RWPE2 (cell line): ENCODE data around the gene COL4A1.
A peak's percentile ranks its signal among the peaks of the same experiment; 100 is the strongest.

ENCODE experiments used
- ATAC-seq: fragments of 200-7000 bp; cut with Tn5 transposase; 3 replicates; pipeline ENCODE4 v1.9.1; 2021; ENCODE audit warnings: low read depth
- DNase-seq: peaks from one replicate; pipeline ENCODE4 v3.0.0-alpha.2; 2020; ENCODE audit warnings: low spot score
- H3K27ac ChIP-seq: fragments of 450-650 bp; 2 replicates; pipeline ENCODE4 v1.5.1; 2017; ENCODE audit warnings: mild to moderate bottlenecking; ENCODE audit not compliant: poor library complexity, severe bottlenecking
- H3K27me3 ChIP-seq: fragments of 250-450 bp; sonication (Bioruptor Pico); 2 replicates; pipeline ENCODE4 v1.5.1; 2021; ENCODE audit warnings: mild to moderate bottlenecking, moderate library complexity; ENCODE audit not compliant: insufficient read depth, poor library complexity, severe bottlenecking
- H3K36me3 ChIP-seq: fragments of 250-450 bp; sonication (Bioruptor Pico); 2 replicates; pipeline ENCODE4 v1.5.1; 2020; ENCODE audit warnings: low read depth, mild to moderate bottlenecking, moderate library complexity
- H3K4me1 ChIP-seq: fragments of 250-450 bp; sonication (Bioruptor Pico); 2 replicates; pipeline ENCODE4 v1.5.1; 2021; ENCODE audit warnings: mild to moderate bottlenecking, moderate library complexity; ENCODE audit not compliant: insufficient read depth, poor library complexity, severe bottlenecking
- H3K4me3 ChIP-seq: fragments of 250-450 bp; sonication (Bioruptor Pico); 2 replicates; pipeline ENCODE4 v1.5.1; 2021; ENCODE audit warnings: mild to moderate bottlenecking, moderate library complexity; ENCODE audit not compliant: severe bottlenecking
- H3K9me3 ChIP-seq: fragments of 250-450 bp; sonication (Bioruptor Pico); 2 replicates; pipeline ENCODE4 v1.5.1; 2021; ENCODE audit warnings: mild to moderate bottlenecking, moderate library complexity; ENCODE audit not compliant: severe bottlenecking
- CTCF ChIP-seq: fragments of 450-650 bp; IDR thresholded peaks from one replicate; pipeline ENCODE4 v1.5.1; 2017; ENCODE audit warnings: mild to moderate bottlenecking, moderate library complexity; ENCODE audit not compliant: poor library complexity, severe bottlenecking

The COL4A1 gene

GRCh38 chr13:110306960-110307766 is at the start of gene COL4A1, which contains the start of gene COL4A2:
Gene COL4A1, minus strand, starts transcription at chr13:110307157. Its CDS starts 130 bp downstream, at chr13:110307027.
Gene COL4A2, plus strand, starts transcription at chr13:110307284. Its CDS starts 620 bp downstream, at chr13:110307904.
- Histone ChIP-seq H3K4me3 (peak within 1 kb of the TSS; percentile 69), H3K36me3 (peaks cover 41% of the 10 kb centered on the region)

GRCh38 chr13:110356362-110356761 is 49.4 kb upstream of the COL4A1 start:
- no peak for TF ChIP-seq CTCF
- H3K4me1 ChIP-seq = peaks cover 5% of the 10 kb centered on the region
- H3K9me3 ChIP-seq = no peaks in the 10 kb centered on the region
- H3K36me3 ChIP-seq = peaks cover 43% of the 10 kb centered on the region
- H3K27ac ChIP-seq = no peak overlapping the region
- no peak for DNase-seq
- H3K4me3 ChIP-seq = no peak overlapping the region
- no peak for ATAC-seq
- no peaks in the 10 kb centered on the region for H3K27me3 ChIP-seq

More at GRCh38 chr13:110306960-110307766, at the start of gene COL4A1, which contains the start of gene COL4A2:
- no peak for DNase-seq
- Histone ChIP-seq H3K27me3 (no peaks in the 10 kb centered on the region), H3K4me1 (peaks cover 28% of the 10 kb centered on the region), H3K27ac (peak within 1 kb of the TSS; percentile 99), H3K9me3 (no peaks in the 10 kb centered on the region)
- no peak for TF ChIP-seq CTCF
- ATAC-seq = peak; percentile 67

- Histone ChIP-seq H3K36me3 (peaks cover 31% of the 10 kb centered on the region), H3K27me3 (no peaks in the 10 kb centered on the region), H3K27ac (peak overlapping the region; percentile 99), H3K4me1 (peaks cover 5% of the 10 kb centered on the region), H3K4me3 (no peak overlapping the region), H3K9me3 (no peaks in the 10 kb centered on the region)
- DNase-seq = no peak
- TF ChIP-seq CTCF = no peak
- no peak for ATAC-seq
Measured at GRCh38 chr13:110354715-110355473, 47.9 kb upstream of the COL4A1 start.

GRCh38 chr13:110354123-110354627 is 47.2 kb upstream of the COL4A1 start:
- no peak for DNase-seq
- Histone ChIP-seq H3K9me3 (no peaks in the 10 kb centered on the region), H3K36me3 (peaks cover 24% of the 10 kb centered on the region), H3K4me1 (peaks cover 5% of the 10 kb centered on the region), H3K27ac (peak overlapping the region; percentile 99), H3K4me3 (no peak overlapping the region), H3K27me3 (no peaks in the 10 kb centered on the region)
- TF ChIP-seq CTCF = no peak
- no peak for ATAC-seq
